Measurements from ENCODE around the gene FAM3B. TPM values are rescaled to one million over a fixed set of nuclear protein-coding genes. Genes with fewer than 3 reads are reported as not detected.

FAM3B gene
- polyA plus RNA-seq, 3 donors, result 0.15 TPM; not detected in 2

- DNase-seq, result no peak
- no peak overlapping the region for H3K27ac ChIP-seq (ENCODE audit: low read depth in 1 of 2, low read length in 2 of 2)
- peaks cover 0 to 3% of the 10 kb centered on the region in 2 donors for H3K9me3 ChIP-seq (replicated peaks in 1 of 2; ENCODE audit: control insufficient read depth in 1 of 2, insufficient read depth in 1 of 2, low read length in 2 of 2)
Observed at GRCh38 chr21:41344146-41344545, 27.5 kb downstream of the FAM3B start.

GRCh38 chr21:41345356-41345755 is 28.8 kb downstream of the FAM3B start:
- Histone ChIP-seq H3K4me1 (ENCODE audit: control insufficient read depth in 1 of 2, insufficient read depth in 2 of 2, low read length in 2 of 2) (peaks cover 13 to 14% of the 10 kb centered on the region in 2 donors), H3K36me3 (replicated peaks in 1 of 2; ENCODE audit: control insufficient read depth in 1 of 2, insufficient read depth in 2 of 2, low read length in 2 of 2) (no peaks in the 10 kb centered on the region), H3K4me3 (replicated peaks in 1 of 3; ENCODE audit: low read depth in 2 of 3, low read length in 3 of 3) (no peak overlapping the region), H3K4me2 (replicated peaks; ENCODE audit: extremely low read depth, low read length, poor library complexity, severe bottlenecking) (no peak overlapping the region), H3K9me3 (replicated peaks in 1 of 2; ENCODE audit: control insufficient read depth in 1 of 2, insufficient read depth in 1 of 2, low read length in 2 of 2) (peaks cover 0 to 3% of the 10 kb centered on the region in 2 donors), H3K79me2 (ENCODE audit: insufficient read depth, low read length) (no peaks in the 10 kb centered on the region), H3K27me3 (ENCODE audit: control insufficient read depth in 2 of 2, insufficient read depth in 2 of 2, low read length in 2 of 2) (no peaks in the 10 kb centered on the region), H4K20me1 (ENCODE audit: insufficient read depth, low read length) (no peaks in the 10 kb centered on the region), H3K9ac (ENCODE audit: insufficient read depth, low read length, poor library complexity, severe bottlenecking) (no peak overlapping the region), H3K27ac (ENCODE audit: low read depth in 1 of 2, low read length in 2 of 2) (no peak overlapping the region), H2AFZ (ENCODE audit: insufficient read depth, low read depth, low read length, poor library complexity, severe bottlenecking) (no peak overlapping the region)
- Mint-ChIP-seq H3K4me3 (no peak overlapping the region), H3K4me1 (peaks cover 10% of the 10 kb centered on the region), H3K27ac (no peak overlapping the region), H3K27me3 (ENCODE audit: low read depth in 3 of 3) (peaks cover 4 to 5% (median 5%) of the 10 kb centered on the region in 3 donors), H3K9me3 (peaks cover 2 to 11% (median 4%) of the 10 kb centered on the region in 7 donors), H3K36me3 (no peaks in the 10 kb centered on the region)
- intact Hi-C loops (cut with micrococcal nuclease), result loop anchor here in 1 of 2 donors (5.0 kb wide), 1 partner anchor 37 kb away; no protein-coding TSS in a partner anchor
- 100% methylated on average over 1 of the region's 4 CpGs for WGBS (ENCODE audit: insufficient coverage)
- no peak for TF ChIP-seq CTCF (IDR thresholded peaks at IDR 0.05)
- no peak for DNase-seq

More at GRCh38 chr21:41344146-41344545, 27.5 kb downstream of the FAM3B start:
- Mint-ChIP-seq H3K4me3 (no peak overlapping the region), H3K4me1 (peaks cover 10% of the 10 kb centered on the region), H3K27ac (peak overlapping the region in 1 of 7 donors; percentile 57), H3K36me3 (no peaks in the 10 kb centered on the region), H3K9me3 (peaks cover 2 to 11% (median 4%) of the 10 kb centered on the region in 7 donors), H3K27me3 (ENCODE audit: low read depth in 3 of 3) (peaks cover 5 to 6% (median 5%) of the 10 kb centered on the region in 3 donors)
- Histone ChIP-seq H4K20me1 (ENCODE audit: insufficient read depth, low read length) (no peaks in the 10 kb centered on the region), H3K9ac (ENCODE audit: insufficient read depth, low read length, poor library complexity, severe bottlenecking) (no peak overlapping the region), H2AFZ (ENCODE audit: insufficient read depth, low read depth, low read length, poor library complexity, severe bottlenecking) (no peak overlapping the region), H3K4me2 (replicated peaks; ENCODE audit: extremely low read depth, low read length, poor library complexity, severe bottlenecking) (no peak overlapping the region), H3K79me2 (ENCODE audit: insufficient read depth, low read length) (no peaks in the 10 kb centered on the region), H3K36me3 (replicated peaks in 1 of 2; ENCODE audit: control insufficient read depth in 1 of 2, insufficient read depth in 2 of 2, low read length in 2 of 2) (no peaks in the 10 kb centered on the region), H3K4me3 (replicated peaks in 1 of 3; ENCODE audit: low read depth in 2 of 3, low read length in 3 of 3) (no peak overlapping the region), H3K27me3 (ENCODE audit: control insufficient read depth in 2 of 2, insufficient read depth in 2 of 2, low read length in 2 of 2) (no peaks in the 10 kb centered on the region), H3K4me1 (ENCODE audit: control insufficient read depth in 1 of 2, insufficient read depth in 2 of 2, low read length in 2 of 2) (peaks cover 13 to 14% of the 10 kb centered on the region in 2 donors)
- no peak for TF ChIP-seq CTCF (IDR thresholded peaks at IDR 0.05)
- 98% methylated on average over 8 of the region's 9 CpGs for WGBS (ENCODE audit: insufficient coverage)
- intact Hi-C loops (cut with micrococcal nuclease), result no loop called here

All from CD14-positive monocyte (primary cell).